Fibroblast of villous mesenchyme (primary cell): ENCODE data around the gene SMR3B. TPM values are rescaled to one million over a fixed set of nuclear protein-coding genes. Genes with fewer than 3 reads are reported as not detected.

ENCODE experiments used
- DNase-seq: peaks from one replicate; pipeline ENCODE4 v3.0.0-alpha.2; 2010; ENCODE audit warnings: low read depth
- H3K4me3 ChIP-seq: 2 replicates; pipeline ENCODE4 v1.5.1; 2011; ENCODE audit warnings: low read depth, mild to moderate bottlenecking, low read length
- total RNA-seq: library from RNA; depleted of rRNA; stranded (reverse); fragments of >200 nt; gene quantifications from 2 replicates; pipeline ENCODE4 v1.2.3, GENCODE V29; 2012
- TF ChIP-seq, protein P1 (sequence below): IDR thresholded peaks from 2 replicates; pipeline ENCODE4 v1.5.1; 2012; ENCODE audit warnings: low read depth, mild to moderate bottlenecking, low read length; ENCODE audit not compliant: insufficient read depth

The SMR3B gene
- total RNA-seq, 1 donor: not detected

DNA sequence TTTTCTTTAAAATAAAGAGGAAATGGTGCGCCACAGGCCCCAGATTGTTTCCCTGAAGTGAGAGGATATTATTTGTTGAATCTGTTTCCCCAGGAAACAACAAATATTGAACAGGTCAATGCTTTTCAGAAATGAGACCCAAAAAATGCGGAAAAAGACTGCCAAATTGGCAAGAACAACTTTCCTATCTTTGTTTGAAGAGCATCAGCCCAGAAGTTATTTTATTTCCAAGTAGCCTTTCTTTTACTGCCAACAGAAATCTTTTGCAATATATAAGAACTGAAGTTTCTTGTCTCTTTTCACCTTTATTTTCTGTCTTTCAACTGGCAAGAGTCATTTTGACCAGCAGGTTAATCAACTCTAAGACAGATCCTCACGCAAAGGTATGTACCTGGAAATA is 22.5 kb upstream of the SMR3B start, which contains the start of gene SMR3A:
Gene SMR3A (plus strand): TSS at position 301 of the 400 bp plus-strand sequence. CDS start 1,356 bp downstream, outside the sequence.
- DNase-seq: no peak
- H3K4me3 ChIP-seq: no peak within 1 kb of the TSS
- TF ChIP-seq, protein P1, sequence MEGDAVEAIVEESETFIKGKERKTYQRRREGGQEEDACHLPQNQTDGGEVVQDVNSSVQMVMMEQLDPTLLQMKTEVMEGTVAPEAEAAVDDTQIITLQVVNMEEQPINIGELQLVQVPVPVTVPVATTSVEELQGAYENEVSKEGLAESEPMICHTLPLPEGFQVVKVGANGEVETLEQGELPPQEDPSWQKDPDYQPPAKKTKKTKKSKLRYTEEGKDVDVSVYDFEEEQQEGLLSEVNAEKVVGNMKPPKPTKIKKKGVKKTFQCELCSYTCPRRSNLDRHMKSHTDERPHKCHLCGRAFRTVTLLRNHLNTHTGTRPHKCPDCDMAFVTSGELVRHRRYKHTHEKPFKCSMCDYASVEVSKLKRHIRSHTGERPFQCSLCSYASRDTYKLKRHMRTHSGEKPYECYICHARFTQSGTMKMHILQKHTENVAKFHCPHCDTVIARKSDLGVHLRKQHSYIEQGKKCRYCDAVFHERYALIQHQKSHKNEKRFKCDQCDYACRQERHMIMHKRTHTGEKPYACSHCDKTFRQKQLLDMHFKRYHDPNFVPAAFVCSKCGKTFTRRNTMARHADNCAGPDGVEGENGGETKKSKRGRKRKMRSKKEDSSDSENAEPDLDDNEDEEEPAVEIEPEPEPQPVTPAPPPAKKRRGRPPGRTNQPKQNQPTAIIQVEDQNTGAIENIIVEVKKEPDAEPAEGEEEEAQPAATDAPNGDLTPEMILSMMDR: no peak

DNA sequence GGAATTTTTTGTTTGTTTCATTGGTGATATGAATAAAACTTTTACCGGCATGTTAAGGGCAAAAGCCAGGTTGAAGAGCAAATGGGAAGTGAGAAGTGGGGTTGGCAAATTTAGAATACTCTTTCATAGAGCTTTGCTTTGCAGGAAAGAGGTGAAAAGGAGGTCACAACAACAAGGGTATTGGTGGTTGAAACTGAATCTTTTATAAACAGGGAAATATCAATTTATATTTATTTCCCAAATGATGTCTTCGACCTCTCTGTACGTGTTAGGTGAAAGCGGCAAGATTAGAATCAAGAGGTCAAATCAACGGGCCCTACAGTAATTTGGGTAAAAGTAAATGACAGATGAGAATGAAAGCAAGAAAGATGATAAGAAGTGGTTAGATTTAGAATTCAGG is 18.9 kb upstream of the SMR3B start:
- TF ChIP-seq, protein P1: no peak
- H3K4me3 ChIP-seq: no peak overlapping the region
- no peak for DNase-seq

DNA sequence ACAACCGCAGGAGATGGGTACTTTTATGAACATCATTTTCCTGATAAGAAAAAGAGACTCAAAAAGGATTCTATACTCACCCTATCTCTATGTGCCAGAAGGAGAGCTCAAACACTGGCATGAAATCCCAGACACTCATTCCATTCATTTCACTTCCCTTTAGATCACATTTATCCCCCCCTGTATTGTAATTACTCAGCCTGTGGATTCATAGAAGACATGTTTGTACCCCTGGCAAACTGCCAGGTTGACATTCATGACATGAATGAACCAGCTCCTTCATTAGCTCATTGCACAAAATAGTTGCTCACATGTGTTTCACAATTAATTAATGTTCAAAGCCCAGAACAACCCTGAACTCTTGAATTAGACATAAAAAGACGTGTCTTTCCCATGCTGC is 17.5 kb upstream of the SMR3B start:
- H3K4me3 ChIP-seq: no peak overlapping the region
- no peak for DNase-seq
- TF ChIP-seq, protein P1: no peak

DNA sequence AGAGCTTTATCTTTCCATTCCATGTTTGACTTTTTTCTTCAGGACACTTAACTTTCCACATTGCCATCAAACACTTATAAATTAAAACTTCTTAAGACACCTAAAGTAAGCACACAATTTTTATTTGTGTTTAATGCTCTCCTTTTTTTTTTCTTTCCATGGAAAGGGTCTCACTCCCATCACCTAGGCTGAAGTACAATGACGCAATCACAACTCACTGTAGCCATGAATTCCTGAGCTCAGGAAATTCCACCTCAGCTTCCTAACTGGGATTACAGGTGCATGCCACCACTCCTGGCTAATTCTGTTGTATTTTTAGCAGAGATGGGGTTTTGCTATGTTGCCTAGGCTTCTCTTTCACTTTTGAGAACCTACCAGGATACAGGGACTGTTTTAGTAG is 15.1 kb upstream of the SMR3B start:
- no peak overlapping the region for H3K4me3 ChIP-seq
- DNase-seq: no peak
- TF ChIP-seq, protein P1: no peak

DNA sequence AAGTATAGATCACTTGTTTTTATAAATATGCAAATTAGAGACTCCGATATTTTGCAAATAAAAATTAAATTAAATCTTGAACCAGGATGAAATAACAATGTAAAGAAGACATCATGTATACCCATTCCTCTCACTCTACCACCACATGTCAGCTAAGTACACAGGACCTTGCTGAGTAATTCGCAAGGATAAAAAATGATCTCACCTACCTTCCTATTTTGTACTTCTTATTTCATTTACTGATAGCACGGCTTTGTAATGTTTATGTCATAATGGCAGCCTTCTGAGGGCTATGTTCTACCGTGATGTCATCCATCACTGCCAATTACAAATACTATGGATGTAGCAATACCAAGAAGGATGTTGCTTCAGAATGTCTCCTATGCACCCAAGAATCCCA is 10.9 kb upstream of the SMR3B start:
- H3K4me3 ChIP-seq: no peak overlapping the region
- TF ChIP-seq, protein P1: no peak
- DNase-seq: no peak

DNA sequence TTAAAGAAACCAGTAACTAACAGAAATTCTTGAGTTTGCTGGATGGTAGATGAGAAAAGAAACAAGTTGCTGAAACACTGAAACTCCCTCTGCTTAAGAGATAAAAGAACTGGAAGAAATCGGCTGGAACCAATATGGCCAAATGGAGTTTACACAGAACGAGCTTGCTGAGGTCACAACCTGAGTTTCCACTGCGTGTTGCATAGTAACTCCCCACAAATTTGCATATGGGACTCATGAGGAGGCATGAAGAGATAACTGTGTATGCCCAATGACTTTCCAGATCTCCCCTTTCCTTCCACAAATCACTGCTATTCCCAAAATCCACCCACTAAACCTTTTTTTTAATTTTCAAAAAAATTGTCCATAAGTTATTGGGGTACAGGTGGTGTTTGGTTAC is 10.2 kb upstream of the SMR3B start:
- H3K4me3 ChIP-seq: no peak overlapping the region
- TF ChIP-seq, protein P1: no peak
- no peak for DNase-seq

DNA sequence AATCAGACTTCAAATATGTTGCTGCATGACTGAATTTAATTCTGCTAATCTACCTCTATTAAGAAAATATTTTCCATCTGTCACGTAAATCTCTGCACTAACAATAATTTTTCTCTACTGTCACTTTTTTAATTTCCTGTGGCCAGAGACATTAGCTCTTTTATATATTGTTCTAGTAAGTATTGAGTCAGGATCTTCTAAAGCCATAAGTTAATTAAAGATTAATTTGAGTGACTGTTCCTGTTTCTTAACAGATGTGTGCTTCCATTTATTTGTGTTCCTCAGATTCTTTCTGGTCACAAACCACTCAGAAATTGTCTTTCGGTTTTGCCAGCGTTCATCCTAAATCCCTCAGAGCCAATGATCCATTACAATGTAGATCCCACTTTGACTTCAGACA is 2.4 kb upstream of the SMR3B start:
- TF ChIP-seq, protein P1: no peak
- no peak for DNase-seq
- H3K4me3 ChIP-seq: no peak overlapping the region
